IPS-18c (cell line): ENCODE measurements around the gene TBX10.
"Not testable (repeated sequence)": the region's sequence is repeated elsewhere in the genome, so short reads cannot be mapped to it uniquely, and the experiment has no call there.

ENCODE experiments used
- H3K4me3 ChIP-seq: 2 replicates; pipeline ENCODE4 v1.7.0; 2013; ENCODE audit warnings: low read depth, mild to moderate bottlenecking, low read length, moderate library complexity; ENCODE audit not compliant: insufficient read depth
- H3K9me3 ChIP-seq: one replicate; pipeline ENCODE4 v1.6.1; 2013; ENCODE audit warnings: mild to moderate bottlenecking, low read length, moderate library complexity; ENCODE audit not compliant: control insufficient read depth, insufficient read depth

The TBX10 gene

GRCh38 chr11:67627812-67628624, 11.5 kb downstream of the TBX10 start:
- Histone ChIP-seq H3K9me3 (no peaks in the 10 kb centered on the region), H3K4me3 (no peak overlapping the region)

DNA sequence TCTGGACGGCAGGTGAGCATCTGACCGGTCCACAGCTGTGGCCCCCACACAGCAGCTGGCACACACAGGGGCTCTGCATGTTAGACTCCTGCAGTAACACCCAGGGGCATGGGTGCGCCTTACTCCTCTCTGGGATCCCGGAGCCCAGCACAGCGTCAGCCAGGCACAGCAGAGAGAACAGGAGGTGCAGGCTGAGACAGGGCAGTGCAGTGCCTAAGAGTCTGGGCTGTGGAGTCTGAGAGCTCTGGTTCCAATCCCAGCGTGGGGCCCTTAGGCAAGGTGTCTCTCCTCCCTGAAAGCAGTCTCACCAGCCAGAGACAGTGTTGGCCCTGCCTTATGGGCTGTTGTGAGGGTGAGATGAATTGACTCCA, 12.1 kb downstream of the TBX10 start:
- H3K9me3 ChIP-seq = no peaks in the 10 kb centered on the region
- H3K4me3 ChIP-seq = no peak overlapping the region

DNA sequence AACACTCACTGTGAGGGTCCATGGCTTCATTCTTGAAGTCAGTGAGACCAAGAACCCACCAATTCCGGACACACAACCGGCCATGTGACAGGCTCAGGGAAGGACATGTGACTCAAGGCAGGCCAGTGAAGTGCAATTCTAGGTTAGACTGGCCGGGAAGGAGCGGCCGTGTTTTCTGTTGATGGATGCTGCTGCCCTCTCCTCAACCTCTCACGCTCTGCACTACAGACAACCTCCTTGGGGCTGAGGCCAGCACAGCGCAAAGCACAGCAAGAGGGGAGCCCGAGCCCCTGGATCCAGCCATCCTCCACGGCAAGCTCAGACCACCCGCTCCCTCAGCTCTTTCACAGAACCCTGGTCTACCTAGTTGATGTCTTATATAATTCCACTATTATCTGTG, 12.6 kb downstream of the TBX10 start:
- H3K9me3 ChIP-seq = no peaks in the 10 kb centered on the region
- no peak overlapping the region for H3K4me3 ChIP-seq

DNA sequence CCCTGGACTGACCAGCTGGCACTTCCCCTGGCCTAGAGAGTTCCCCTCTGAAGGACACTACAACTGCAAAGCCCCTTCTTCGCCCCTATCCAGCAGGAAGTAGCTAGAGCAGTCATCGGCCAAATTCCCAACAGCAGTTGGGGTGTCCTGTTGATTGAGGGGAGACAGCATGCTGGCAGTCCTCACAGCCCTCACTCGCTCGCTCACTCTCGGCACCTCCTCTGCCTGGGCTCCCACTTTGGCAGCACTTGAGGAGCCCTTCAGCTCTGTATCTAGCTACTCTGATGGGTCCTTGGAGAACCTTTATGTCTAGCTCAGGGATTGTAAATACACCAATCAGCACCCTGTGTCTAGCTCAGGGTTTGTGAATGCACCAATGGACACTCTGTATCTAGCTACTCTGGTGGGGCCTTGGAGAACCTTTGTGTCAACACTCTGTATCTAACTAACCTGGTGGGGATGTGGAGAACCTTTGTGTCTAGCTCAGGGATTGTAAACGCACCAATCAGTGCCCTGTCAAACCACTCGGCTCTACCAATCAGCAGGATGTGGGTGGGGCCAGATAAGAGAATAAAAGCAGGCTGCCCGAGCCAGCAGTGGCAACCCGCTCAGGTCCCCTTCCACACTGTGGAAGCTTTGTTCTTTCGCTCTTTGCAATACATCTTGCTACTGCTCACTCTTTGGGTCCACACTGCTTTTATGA, 13.3 kb downstream of the TBX10 start:
- H3K9me3 ChIP-seq = not testable (repeated sequence)

GRCh38 chr11:67623795-67624194, 15.8 kb downstream of the TBX10 start:
- H3K4me3 ChIP-seq, H3K9me3 ChIP-seq: not testable (repeated sequence)

More for the DNA sequence above, 13.3 kb downstream of the TBX10 start:
- not testable (repeated sequence) for H3K4me3 ChIP-seq

DNA sequence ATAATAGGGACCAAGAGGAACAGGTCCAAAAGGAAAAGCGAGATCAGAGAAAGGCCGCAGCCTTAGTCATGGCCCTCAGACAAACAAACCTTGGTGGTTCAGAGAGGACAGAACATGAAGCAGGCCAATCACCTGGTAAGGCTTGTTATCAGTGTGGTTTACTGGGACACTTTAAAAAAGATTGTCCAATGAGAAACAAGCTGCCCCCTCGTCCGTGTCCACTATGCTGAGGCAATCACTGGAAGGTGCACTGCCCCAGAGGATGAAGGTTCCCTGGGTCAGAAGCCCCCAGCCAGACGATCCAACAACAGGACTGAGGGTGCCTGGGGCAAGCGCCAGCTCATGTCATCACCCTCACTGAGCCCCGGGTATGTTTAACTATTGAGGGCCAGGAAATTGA, 16.7 kb downstream of the TBX10 start:
- not testable (repeated sequence) for H3K9me3 ChIP-seq, H3K4me3 ChIP-seq

DNA sequence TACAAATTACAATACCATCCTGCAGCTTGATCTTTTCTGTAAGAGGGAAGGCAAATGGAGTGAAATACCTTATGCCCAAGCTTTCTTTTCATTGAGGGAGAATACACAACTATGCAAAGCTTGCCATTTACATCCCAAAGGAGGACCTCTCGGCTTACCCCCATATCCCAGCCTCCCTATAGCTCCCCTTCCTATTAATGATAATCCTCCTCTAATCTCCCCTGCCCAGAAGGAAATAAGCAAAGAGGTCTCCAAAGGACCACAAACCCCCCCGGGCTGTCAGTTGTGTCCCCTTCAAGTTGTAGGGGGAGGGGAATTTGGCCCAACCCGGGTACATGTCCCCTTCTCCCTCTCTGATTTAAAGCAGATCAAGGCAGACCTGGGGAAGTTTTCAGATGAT, 17.6 kb downstream of the TBX10 start:
- not testable (repeated sequence) for H3K9me3 ChIP-seq
- peak overlapping the region; percentile 57; the same call in 1 of the 2 replicates for H3K4me3 ChIP-seq

DNA sequence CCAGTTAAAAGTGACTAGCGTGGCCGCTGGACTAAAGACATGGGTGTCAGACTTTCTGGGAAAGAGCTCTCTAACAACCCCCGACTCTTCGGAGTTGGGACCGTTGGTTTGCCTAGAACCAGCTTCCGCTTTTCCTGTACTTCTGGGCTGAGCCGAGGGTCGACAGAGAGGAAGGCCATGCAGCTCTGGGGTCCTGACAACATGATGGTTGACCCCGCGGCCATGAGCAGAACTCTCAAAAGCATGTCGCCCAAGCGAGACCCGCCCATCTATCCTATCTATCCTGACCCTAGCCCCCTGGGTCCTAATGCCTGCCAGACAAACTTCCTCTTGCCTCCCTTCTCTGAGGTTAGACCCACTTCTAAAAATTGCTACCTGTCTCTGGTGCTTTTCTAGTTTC, 18.9 kb downstream of the TBX10 start:
- peak overlapping the region; percentile 57 for H3K4me3 ChIP-seq
- not testable (repeated sequence) for H3K9me3 ChIP-seq

GRCh38 chr11:67619683-67620618, 19.6 kb downstream of the TBX10 start:
- H3K9me3 ChIP-seq = not testable (repeated sequence)
- peak overlapping the region; percentile 57 for H3K4me3 ChIP-seq

DNA sequence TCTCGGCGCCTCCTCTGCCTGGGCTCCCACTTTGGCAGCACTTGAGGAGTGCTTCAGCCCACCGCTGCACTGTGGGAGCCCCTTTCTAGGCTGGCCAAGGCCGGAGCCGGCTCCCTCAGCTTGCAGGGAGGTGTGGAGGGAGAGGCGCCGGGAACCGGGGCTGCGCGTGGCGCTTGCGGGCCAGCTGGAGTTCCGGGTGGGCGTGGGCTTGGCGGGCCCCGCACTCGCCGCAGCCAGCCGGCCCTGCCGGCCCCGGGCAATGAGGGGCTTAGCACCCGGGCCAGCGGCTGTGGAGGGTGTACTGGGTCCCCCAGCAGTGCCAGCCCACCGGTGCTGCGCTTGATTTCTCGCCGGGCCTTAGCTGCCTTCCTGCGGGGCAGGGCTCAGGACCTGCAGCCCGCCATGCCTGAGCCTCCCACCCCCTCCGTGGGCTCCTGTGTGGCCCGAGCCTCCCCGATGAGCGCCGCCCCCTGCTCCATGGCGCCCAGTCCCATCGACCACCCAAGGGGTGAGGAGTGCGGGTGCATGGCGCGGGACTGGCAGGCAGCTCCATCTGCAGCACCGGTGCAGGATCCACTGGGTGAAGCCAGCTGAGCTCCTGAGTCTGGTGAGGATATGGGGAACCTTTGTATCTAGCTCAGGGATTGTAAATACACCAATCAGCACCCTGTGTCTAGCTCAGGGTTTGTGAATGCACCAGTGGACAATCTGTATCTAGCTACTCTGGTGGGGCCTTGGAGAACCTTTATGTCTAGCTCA, 20.5 kb downstream of the TBX10 start:
- H3K9me3 ChIP-seq, H3K4me3 ChIP-seq: not testable (repeated sequence)

DNA sequence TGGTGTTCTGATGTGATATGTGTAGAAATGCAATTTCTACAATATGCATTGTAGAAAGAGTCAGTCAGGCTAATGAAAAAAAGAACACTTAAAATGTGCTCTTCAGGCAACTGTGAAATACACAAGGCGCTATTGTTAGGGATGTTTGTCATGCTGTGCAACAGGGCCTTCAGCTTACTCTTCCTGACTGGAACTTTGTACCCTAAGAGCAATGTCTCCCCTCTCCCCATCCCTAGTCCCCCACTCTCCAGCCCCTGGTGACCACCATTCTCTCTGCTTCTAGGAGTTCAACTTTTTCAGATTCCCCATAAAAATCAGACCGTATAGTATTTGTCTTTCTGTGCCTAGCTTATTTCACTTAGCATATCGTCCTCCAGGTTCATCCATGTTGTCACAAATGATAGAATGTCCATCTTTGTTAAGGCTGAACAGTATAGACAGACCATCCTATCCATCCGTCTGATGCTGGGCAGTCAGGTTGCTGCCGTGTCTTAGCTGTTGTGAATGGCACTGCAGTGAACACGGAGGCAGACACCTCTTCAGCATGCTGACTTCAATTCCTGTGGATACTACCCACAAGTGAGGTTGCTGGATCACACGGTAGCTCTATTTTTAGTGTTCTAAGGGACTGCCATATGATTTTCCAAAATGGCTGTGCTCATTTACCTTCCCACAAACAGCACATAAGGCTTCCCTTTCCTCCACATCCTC, 22.2 kb downstream of the TBX10 start:
- Histone ChIP-seq H3K4me3 (no peak overlapping the region; the same call in 1 of the 2 replicates), H3K9me3 (peaks cover 2% of the 10 kb centered on the region)

- Histone ChIP-seq H3K4me3 (no peak overlapping the region), H3K9me3 (peaks cover 2% of the 10 kb centered on the region)
Measured at GRCh38 chr11:67616431-67617242, 22.9 kb downstream of the TBX10 start.

DNA sequence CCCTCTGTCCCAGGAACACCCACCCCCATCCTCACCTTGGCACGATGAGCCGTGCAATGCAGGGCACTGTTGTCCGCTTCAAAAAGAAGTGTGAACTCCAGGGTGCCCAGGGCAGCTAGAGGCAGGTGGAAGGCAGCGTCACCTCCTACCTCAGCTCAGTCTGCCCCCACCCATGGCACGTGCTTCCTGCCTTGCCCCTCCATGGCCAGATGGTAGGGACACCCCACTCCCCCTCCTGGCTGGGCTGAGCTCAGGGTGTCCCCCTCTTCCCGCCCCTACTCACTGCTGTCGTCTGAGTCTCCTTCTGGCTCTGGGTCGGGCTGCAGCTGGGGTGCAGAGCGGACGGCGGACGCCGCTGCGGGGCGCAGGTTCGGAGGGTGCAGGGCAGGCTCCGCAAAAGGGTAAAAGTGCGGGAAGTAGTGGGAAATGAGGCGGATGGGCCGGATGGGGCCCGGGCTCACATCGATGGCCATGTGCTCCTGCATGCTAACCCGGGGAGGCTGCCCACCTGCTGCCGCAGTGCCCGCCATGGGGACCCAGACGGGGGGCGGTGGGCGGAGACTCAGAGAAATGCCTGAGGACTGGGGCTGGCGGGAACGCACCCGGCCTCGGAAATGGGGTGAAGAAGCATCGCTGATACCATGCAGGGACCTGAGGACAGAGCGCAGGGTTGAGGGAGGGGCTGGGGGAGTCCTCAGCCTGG, 23.7 kb downstream of the TBX10 start:
- Histone ChIP-seq H3K4me3 (no peak overlapping the region), H3K9me3 (peaks cover 2% of the 10 kb centered on the region)

DNA sequence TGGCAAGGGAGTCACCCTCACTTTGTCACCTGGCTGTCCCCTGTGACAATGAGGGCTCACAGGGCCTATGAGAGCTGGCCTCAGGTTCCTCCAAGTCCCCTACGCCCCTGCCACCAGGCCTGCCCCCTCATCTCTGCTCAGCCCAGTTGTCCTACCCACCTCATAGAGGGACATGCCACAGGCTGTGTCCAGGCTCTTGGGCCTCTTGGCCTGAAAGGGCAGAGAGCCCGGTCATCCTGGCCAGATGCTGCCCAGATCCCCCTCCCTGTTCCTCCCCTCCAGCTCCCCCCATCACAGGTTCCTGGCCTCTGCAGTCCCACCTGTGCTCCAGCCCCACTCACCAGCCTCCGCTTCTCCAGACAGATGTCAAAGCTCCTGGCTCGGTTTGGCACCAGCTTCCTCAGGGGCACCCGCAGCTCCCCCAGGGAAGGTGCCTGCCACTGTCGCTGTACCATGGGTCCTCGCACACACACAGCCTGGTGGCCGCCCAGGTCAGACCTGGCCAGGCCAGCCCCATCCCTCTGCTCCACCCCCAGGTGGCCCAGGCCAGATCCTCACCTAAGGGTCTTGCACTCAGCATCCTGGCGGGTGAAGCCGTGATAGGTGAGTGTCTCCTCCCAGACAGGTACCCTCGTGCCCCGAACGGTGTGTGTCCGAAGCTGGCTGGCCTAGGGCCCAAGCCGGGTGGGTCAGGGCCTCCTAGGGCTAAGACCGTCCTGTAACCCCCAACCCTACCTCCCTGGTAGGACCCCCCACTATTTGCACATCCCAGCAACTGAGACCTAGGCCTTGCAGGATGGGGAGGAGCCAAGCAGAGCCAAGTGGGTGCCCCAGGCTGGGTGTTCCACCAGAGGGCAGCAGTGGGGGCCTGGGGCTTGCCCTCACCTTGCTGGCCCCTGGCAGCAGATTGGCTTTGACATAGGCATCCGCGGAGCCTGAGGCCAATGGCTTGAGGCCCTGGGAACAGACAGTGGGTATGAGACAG, 24.5 kb downstream of the TBX10 start:
- Histone ChIP-seq H3K4me3 (no peak overlapping the region), H3K9me3 (peaks cover 2% of the 10 kb centered on the region)
